Mucosa of descending colon (tissue), 3 donors: ENCODE results near the gene CYP20A1. TPM values are rescaled to one million over a fixed set of nuclear protein-coding genes. Genes with fewer than 3 reads are reported as not detected.

Source experiments
- ATAC-seq: fragments of 200-7000 bp; cut with Tn5 transposase; one replicate; pipeline ENCODE4 v1.9.1; 2020; ENCODE audit warnings: mild to moderate bottlenecking, moderate library complexity
- DNase-seq, 3 donors: peaks; one replicate each; pipeline ENCODE4 v3.0.0-alpha.2; 2020
- H3K36me3 ChIP-seq: fragments of 200-600 bp; one replicate; pipeline ENCODE4 v1.8.0; 2021; ENCODE audit warnings: low read depth, mild to moderate bottlenecking
- H3K4me1 ChIP-seq: fragments of 200-600 bp; one replicate; pipeline ENCODE4 v1.8.0; 2021; ENCODE audit warnings: low read depth, mild to moderate bottlenecking
- H3K4me3 ChIP-seq: fragments of 200-600 bp; one replicate; pipeline ENCODE4 v1.8.0; 2021; ENCODE audit warnings: mild to moderate bottlenecking
- H3K9me3 ChIP-seq: fragments of 200-600 bp; one replicate; pipeline ENCODE4 v1.8.0; 2021; ENCODE audit warnings: mild to moderate bottlenecking
- intact Hi-C, 2 donors: fragments of 100-400 bp; cut with DNase I in 1 of 2; cut with micrococcal nuclease in 1 of 2; formaldehyde crosslinking; loops; one replicate each; pipeline versions ENCODE4 v1.11.0 to v1.11.1; 2022; cut with DNase I, micrococcal nuclease
- total RNA-seq, 3 donors: library from RNA; stranded (reverse); fragmentation: NEBNext Ultra II Directional in 2 of 3; extraction: Animal tissue kit (Norgen Biotek cat#: 25700) in 2 of 3; gene quantifications; one replicate each; pipeline versions ENCODE4 v1.2.1 to v1.2.4, GENCODE V29; 2021 to 2023
- TF ChIP-seq, protein P1 (sequence below): fragments of 200-600 bp; IDR thresholded peaks from one replicate; pipeline ENCODE4 v1.8.0; 2022; ENCODE audit warnings: antibody characterized with exemption, mild to moderate bottlenecking
- donor health status: DM: no; HTN: no; CAD: no; lungs with moderate emphysema.
- donor health status: DM: no; HTN: no; CAD: no.
- donor health status: DM: no; HTN: yes; CAD: no.

Gene CYP20A1
- total RNA-seq, 3 donors from 2014 or later = 24.6 to 33.1 (median 25.8) TPM

DNA sequence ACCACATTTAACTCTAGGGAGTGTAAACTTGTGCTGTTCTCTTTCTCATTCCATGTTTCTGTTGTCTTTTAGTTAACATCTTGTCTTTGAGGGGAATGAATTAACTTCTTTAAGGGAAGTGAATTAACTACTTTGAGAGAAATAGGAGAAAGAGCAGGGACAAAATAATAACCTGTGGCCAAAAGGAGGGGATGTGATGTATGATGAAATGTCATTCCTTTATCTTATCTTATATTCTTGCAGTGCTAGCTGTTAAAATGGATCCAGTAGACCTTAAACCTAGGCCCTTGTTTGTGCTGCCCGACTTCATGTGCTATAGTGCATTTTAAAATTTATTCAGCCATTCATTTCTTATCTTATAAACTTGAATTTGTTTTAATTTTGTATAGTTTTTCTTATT, 107.8 kb downstream of the CYP20A1 start:
- DNase-seq = no peak
- TF ChIP-seq, protein P1, sequence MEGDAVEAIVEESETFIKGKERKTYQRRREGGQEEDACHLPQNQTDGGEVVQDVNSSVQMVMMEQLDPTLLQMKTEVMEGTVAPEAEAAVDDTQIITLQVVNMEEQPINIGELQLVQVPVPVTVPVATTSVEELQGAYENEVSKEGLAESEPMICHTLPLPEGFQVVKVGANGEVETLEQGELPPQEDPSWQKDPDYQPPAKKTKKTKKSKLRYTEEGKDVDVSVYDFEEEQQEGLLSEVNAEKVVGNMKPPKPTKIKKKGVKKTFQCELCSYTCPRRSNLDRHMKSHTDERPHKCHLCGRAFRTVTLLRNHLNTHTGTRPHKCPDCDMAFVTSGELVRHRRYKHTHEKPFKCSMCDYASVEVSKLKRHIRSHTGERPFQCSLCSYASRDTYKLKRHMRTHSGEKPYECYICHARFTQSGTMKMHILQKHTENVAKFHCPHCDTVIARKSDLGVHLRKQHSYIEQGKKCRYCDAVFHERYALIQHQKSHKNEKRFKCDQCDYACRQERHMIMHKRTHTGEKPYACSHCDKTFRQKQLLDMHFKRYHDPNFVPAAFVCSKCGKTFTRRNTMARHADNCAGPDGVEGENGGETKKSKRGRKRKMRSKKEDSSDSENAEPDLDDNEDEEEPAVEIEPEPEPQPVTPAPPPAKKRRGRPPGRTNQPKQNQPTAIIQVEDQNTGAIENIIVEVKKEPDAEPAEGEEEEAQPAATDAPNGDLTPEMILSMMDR = no peak
- no peak for ATAC-seq
- H3K4me1 ChIP-seq = no peaks in the 10 kb centered on the region
- H3K4me3 ChIP-seq = no peak overlapping the region
- no peaks in the 10 kb centered on the region for H3K9me3 ChIP-seq
- intact Hi-C loops = no loop called here
- H3K36me3 ChIP-seq = no peaks in the 10 kb centered on the region

DNA sequence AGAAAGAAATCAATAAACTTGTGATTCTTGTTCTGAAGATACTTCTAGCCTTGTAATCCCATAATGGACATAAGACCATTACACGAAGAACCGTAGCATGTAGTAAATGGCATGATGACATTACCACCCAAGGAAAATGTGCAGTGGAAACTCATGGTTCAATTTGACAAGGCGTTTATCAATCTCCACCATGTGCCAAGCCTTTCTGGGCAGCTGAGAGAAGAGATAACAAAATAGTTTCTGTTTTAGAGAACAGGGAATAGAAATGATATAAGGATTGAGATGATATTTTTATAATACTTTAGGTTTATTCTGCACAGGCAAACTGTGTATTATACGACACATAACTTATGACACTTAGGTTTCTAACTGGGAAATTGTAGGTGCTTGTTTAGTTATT, 108.6 kb downstream of the CYP20A1 start:
- TF ChIP-seq, protein P1 = no peak
- ATAC-seq (no peak), DNase-seq (no peak)
- Histone ChIP-seq H3K36me3 (no peaks in the 10 kb centered on the region), H3K4me3 (no peak overlapping the region), H3K4me1 (no peaks in the 10 kb centered on the region), H3K9me3 (no peaks in the 10 kb centered on the region)
- intact Hi-C loops = no loop called here

DNA sequence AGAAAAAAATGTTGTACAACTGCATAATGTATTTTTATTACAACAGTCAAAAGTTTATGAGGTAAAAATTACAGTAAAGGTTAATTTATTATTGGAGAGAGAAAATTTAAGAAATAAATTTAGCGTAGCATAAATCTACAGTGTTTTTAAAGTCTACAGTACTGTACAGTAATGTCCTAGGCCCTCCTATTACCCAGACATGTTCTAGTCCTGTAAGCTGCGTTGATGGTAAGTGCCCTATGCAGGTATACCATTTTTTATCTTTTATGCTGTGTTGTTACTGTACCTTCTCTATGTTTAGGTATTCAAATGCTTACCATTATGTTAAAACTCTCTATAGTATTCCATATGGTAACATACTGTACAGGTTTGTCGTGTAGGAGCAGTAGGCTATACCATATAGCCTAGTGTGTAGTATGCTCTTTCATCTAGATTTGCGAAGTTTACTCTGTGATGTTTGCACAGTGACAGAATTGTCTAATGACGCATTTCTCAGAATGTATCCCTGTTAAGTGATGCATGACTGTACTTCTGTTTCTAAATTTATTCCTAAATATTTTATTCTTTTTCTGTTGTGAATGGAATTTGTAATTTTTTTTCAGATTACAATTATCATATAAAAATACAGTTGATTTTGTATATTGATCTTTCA, 113.9 kb downstream of the CYP20A1 start:
- TF ChIP-seq, protein P1 = no peak
- H3K36me3 ChIP-seq = no peaks in the 10 kb centered on the region
- ATAC-seq (peak; percentile 80), DNase-seq (no peak)
- H3K4me3 ChIP-seq = no peak overlapping the region
- no peaks in the 10 kb centered on the region for H3K9me3 ChIP-seq
- no peaks in the 10 kb centered on the region for H3K4me1 ChIP-seq
- intact Hi-C loops = no loop called here

DNA sequence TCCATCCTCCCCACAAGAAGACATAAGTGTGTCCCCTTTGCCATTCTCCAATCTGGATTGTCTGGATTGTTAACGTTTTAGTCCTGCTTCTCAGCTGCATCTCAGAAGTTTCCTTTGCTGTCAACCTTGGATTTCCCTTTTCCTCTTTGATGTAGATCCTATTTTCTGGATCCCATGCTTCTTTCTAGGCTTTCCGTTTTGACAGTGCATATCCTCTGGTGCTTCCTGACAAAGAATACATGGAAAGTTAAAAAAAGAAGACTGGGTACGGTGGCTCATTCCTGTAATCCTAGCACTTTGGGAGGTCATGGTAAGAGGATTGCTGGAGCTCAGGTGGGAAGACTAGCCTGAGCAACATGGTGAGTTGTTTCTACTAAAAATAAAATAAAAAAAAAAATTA, 116.1 kb downstream of the CYP20A1 start:
- no peaks in the 10 kb centered on the region for H3K4me1 ChIP-seq
- no peaks in the 10 kb centered on the region for H3K36me3 ChIP-seq

More for the DNA sequence above, 116.1 kb downstream of the CYP20A1 start:
- TF ChIP-seq, protein P1 = no peak
- no peaks in the 10 kb centered on the region for H3K9me3 ChIP-seq
- no peak overlapping the region for H3K4me3 ChIP-seq
- DNase-seq (no peak), ATAC-seq (no peak)
- intact Hi-C loops = no loop called here

Other genes starting within 250 kb of the CYP20A1 start
- gene NBEAL1, start 224.1 kb upstream of the CYP20A1 start, total RNA-seq = 100 to 1,000 TPM in 1 of 3 donors, 10 to 100 TPM in 2; 55.0 to 107 (median 81.0) TPM
- 10 to 100 TPM; 10.5 to 64.5 (median 17.1) TPM for gene ABI2, start 89.4 kb downstream of the CYP20A1 start, total RNA-seq